Cortex of kidney (tissue), 1 donor: ENCODE results near the gene AMOTL1.

Source experiments
- DNase-seq: peaks from one replicate; lab custom pipeline; 2025; lab: John Stamatoyannopoulos, UW

Gene AMOTL1

GRCh38 chr11:94854770-94855633, 86.8 kb downstream of the AMOTL1 start:
- DNase-seq, result no peak

DNA sequence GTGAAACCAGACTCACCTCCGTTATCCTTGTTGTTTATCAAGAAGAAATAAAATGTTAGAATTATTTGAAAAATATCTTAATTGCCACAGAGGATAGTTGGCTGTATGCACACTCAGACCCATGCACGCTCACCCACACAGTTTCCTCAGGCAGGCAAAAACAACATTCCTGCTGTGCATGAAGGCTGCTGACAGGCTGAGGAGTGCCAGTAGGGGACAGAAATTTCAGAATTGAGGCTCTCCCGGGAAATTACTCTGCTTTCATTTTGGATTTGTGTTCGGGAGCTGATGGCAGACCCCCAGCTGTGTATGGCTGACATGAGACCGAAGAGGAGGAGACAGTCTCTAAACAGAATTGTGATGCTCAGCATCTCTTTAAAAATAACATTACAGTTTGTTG, 87.5 kb downstream of the AMOTL1 start:
- DNase-seq, result no peak

GRCh38 chr11:94856443-94856842, 88.3 kb downstream of the AMOTL1 start:
- DNase-seq, result no peak

DNA sequence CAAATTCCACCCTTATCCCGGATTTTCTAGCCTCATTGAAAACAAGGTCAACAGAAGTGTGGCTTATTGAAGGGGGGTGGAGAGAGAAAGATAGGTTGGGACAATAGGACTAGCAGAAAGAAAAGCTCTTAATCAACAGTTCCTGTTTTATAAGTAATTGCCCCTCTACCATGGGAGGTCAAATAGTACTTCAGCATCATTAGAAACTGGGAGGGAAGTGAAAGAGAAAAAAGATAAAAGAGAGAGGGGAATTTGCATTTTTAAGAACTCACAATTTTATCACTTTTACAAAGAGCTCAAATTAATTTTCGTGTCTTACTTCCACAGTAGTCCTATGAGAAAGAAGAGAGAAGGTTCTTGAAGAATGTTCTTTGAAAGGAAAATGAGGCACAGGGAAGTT, 89.2 kb downstream of the AMOTL1 start:
- no peak for DNase-seq

GRCh38 chr11:94858012-94858705, 90.0 kb downstream of the AMOTL1 start:
- no peak for DNase-seq

DNA sequence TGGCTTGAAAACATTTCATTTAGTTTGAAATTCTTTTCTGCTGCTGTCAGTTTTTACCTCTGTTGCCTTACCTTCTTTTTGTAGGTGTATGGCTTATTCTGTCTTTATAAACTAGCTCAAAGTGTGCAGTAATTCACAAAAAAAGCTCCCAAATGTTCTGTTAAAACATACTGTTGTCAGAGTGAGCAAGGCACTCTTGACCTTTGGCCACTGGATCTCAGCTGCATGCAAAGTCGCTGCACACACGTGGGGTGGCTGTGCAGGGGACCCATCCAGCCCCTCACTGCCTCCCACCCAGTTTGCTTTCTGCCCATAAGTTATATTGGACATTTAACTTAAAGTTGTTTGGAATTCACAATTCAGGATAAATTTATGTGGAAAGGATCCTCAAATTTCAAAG, 92.2 kb downstream of the AMOTL1 start:
- DNase-seq, result no peak

- DNase-seq, result no peak
Measured at GRCh38 chr11:94861306-94861845, 93.2 kb downstream of the AMOTL1 start.

DNA sequence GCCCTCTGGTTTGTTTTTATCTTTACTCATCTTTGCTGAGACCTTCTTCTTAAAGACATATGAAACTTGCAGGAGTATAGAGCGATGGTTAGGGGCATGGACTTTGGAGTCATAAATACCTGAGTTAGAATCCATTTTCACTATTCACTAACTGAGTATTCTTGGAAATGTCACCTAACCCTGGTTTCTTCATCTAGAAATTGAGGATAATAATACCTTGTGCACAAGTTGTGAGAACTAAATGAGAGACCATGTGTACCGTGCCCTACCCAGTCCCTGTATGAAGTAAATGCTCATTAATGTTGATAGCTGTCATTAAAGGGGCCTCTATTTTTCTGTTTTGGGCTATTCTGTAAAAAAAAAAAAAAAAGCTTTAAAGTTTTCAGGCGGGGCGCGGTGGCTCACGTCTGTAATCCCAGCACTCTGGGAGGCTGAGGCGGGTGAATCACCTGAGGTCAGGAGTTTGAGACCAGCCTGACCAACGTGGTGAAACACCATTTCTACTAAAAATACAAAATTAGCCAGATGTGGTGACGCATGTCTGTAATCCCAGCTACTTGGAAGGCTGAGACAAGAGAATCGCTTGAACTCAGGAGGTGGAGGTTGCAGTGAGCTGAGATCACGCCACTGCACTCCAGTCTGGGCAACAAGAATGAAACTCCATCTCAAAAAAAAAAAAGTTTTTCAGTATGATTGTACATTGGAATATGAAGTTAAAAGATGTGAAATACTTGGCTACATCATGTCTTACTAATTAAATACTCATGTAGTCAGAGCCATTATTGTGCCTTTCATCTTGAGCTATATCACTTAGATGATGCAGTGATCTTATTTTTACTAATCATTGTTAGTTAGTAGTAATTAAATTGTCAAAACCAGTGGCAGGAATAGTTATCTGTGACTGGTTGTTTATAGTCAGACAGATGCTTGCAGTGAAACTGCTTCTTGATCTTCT, 95.0 kb downstream of the AMOTL1 start:
- no peak for DNase-seq

DNA sequence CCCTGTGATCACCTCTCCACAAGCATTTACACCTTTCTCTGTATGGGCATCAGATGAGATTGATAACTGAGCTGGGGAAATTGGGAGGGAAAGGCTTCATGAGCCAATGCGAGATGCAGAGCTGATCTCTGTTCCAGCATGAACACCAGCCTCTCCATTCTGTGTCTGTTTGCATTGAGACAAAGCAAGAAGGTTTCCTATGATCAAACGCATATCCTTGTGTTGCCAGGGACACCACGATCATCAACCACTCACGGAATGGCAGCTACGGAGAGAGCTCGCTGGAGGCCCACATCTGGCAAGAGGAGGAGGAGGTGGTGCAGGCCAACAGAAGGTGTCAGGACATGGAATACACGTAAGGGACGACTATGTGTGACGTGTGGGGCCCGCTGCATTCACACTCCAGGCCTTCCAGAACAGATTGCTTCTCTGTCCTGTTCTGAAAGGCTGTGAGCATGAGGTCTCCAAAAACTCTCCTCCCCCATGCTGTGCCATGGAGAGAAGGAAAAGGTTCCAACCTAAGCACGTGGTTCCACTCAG, 96.4 kb downstream of the AMOTL1 start:
- DNase-seq, result no peak

DNA sequence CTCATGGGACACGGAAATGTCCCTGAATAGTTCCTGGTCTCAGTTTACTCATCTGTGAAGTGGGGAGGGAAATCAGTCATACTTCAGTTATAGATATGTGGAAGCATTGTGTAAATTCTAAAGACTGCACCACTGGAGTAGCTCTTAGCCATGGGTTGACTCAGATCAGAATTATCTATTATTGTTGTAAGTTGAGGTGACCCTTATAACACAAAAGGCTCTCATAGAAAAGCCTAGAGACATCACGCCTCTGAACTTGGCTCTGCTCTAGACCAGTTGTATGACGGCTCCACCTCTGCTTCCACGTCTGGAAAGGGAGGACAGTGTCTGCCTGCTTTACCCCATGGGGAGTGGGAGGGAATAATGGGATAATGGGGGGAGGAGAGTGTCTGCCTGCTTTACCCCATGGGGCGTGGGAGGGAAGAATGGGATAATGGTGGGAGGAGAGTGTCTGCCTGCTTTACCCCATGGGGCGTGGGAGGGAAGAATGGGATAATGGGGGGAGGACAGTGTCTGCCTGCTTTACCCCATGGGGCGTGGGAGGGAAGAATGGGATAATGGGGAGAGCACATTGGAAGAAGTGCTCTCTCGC, 98.2 kb downstream of the AMOTL1 start:
- no peak for DNase-seq

GRCh38 chr11:94866936-94867795, 99.0 kb downstream of the AMOTL1 start:
- DNase-seq, result no peak

DNA sequence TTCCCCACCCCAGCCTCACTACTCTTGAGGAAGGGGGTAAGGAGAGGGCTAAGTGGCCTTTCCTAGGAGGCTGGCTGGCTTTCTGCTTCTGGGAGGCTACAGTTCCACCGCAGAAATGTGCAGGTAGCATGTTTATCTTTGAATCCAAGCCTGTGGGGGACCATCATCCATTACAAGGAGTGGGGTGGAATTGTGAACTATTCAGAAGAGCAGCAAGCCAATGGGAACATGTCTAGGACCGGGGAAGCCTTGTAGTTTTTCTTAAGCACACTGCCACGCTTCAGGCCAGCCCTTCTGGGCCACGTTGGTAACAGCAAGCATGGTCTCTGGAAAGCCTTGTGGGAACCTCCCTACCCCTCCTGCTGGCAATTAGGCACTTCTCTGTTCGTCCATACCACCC, 100.3 kb downstream of the AMOTL1 start:
- DNase-seq, result no peak

GRCh38 chr11:94869186-94869585, 101.0 kb downstream of the AMOTL1 start:
- DNase-seq, result no peak

GRCh38 chr11:94870422-94870821, 102.3 kb downstream of the AMOTL1 start:
- DNase-seq, result no peak

GRCh38 chr11:94871491-94872185, 103.5 kb downstream of the AMOTL1 start:
- no peak for DNase-seq

DNA sequence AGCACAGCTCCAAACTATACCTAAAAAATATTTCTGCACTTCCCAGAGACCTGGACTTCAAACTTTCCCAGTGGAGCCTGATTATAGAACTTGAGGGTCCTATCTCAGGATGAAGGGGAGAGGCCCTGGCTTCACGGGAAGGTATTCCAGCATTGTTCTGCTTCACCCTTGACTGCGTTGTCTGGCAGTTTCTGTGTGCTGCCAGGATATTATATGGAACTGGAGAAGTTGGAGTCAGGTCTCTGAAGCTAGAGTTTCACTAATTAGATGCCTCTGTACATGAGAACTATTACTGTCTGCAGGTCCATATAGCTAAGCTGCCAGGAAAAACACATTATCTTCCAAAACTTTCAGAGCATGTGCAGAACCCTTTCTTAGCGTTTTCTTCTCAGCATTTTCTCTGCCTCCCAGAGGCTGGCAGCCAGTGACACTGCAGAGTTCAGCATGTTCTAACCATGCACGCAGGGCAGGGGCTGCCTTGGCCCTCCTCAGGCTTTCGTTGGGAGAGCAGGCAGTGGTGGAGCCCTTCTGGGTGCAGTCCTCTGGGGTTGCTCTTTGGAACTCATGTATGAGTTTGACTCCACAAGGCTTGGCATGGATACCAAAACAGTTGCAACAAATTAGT, 105.9 kb downstream of the AMOTL1 start:
- DNase-seq, result no peak

- no peak for DNase-seq
Measured at GRCh38 chr11:94876222-94876621, 108.1 kb downstream of the AMOTL1 start.

- no peak for DNase-seq
Measured at GRCh38 chr11:94876645-94877442, 108.7 kb downstream of the AMOTL1 start.
